Measurements from ENCODE around the gene TSPAN1. TPM values are rescaled to one million over a fixed set of nuclear protein-coding genes. Genes with fewer than 3 reads are reported as not detected.
"Not testable (repeated sequence)": the region's sequence is repeated elsewhere in the genome, so short reads cannot be mapped to it uniquely, and the experiment has no call there.

The TSPAN1 gene
- total RNA-seq, 1 experiment from 2014 or later, result 26.1 TPM

DNA sequence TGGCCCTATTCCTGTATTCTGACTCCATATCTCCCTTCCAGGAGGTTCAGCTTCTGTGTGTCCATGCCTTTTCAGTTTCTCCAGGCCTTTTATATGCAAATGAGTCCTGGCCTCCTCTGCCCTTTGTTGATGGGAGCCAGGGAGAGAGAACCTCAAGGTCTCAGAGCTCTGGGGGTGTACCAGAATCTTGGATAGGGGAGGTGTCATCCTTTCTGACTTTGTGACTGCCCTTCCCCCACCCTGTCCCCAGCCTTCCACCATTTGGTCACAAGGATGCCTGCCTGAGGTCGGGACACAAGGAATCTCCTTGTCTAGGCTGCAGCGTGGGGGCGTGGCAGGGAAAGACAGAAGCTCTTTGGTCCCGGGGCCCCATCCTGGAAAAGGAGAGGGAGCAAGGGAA lies 46.9 kb downstream of the TSPAN1 start:
- in situ Hi-C loops (cut with HindIII; ENCODE audit: low pct_unique_long_range_greater_than_20kb, low sequenced_read_pairs) (no loop called here), intact Hi-C loops (cut with micrococcal nuclease; ENCODE audit: unreplicated experiment) (loop anchor here (2.0 kb wide), 2 partner anchors 39 to 185 kb away; no protein-coding TSS in a partner anchor)
- Histone ChIP-seq H3K27ac (ENCODE audit: low read length) (no peak overlapping the region), H3K36me3 (ENCODE audit: control insufficient read depth, insufficient read depth, low read length) (no peaks in the 10 kb centered on the region), H3K27me3 (ENCODE audit: control insufficient read depth, insufficient read depth, low read length) (no peaks in the 10 kb centered on the region), H3K9me3 (ENCODE audit: control insufficient read depth, insufficient read depth, low read depth, low read length) (no peaks in the 10 kb centered on the region), H3K4me1 (ENCODE audit: control insufficient read depth, insufficient read depth, low read length) (peaks cover 7% of the 10 kb centered on the region; the same call in 1 of the 2 replicates), H3K4me3 (ENCODE audit: low read depth in 2 of 2, low read length in 2 of 2) (no peak overlapping the region)
- DNase-seq (ENCODE audit: low read depth, low spot score), result no peak
- ChIA-PET POLR2A (interaction anchor here (0.6 kb wide), 1 partner anchor 10 kb away, joined by 4 read pairs; no protein-coding TSS in a partner anchor), CTCF (interaction anchor here (0.6 kb wide), 1 partner anchor 8 kb away, joined by 4 read pairs; no protein-coding TSS in a partner anchor)
- ATAC-seq, result no peak
- BruUV-seq (replicated peaks), result no TSS peak
- TF ChIP-seq POLR2AphosphoS5 (IDR thresholded peaks at IDR 0.05; ENCODE audit: low read depth, low read length) (no peak), SIN3A (IDR thresholded peaks at IDR 0.05; ENCODE audit: borderline replicate concordance, insufficient read depth, low read depth, low read length) (no peak), REST (IDR thresholded peaks at IDR 0.05; ENCODE audit: insufficient read depth in 1 of 2, low read depth in 2 of 2, low read length in 1 of 2) (no peak)

DNA sequence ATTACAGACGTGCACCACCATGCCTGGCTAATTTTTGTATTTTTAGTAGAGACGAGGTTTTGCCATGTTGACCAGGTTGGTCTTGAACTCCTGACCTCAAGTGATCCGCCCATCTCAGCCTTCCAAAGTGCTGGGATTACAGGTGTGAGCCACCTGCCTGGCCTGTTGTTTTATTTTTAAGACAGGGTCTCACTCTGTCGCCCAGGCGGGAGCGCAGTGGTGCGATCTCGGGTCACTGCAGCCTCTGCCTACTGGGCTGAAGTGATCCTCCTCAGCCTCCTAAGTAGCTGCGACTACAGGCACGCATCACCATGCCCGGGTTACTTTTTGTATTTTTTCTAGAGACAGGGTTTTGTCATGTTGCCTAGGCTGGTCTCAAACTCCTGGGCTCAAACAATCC lies 48.2 kb downstream of the TSPAN1 start:
- CTCF ChIA-PET, result interaction anchor here (0.5 to 1.5 kb wide), 15 partner anchors 9 to 376 kb away, joined by 3 to 17 read pairs (median 5); partner anchors contain the start of gene RAD54L
- H3K36me3 ChIP-seq (ENCODE audit: control insufficient read depth, insufficient read depth, low read length); H3K27me3 ChIP-seq (ENCODE audit: control insufficient read depth, insufficient read depth, low read length); DNase-seq (ENCODE audit: low read depth, low spot score); H3K27ac ChIP-seq (ENCODE audit: low read length); in situ Hi-C loops (cut with HindIII; ENCODE audit: low pct_unique_long_range_greater_than_20kb, low sequenced_read_pairs); BruUV-seq (replicated peaks); POLR2A ChIA-PET; H3K4me3 ChIP-seq (ENCODE audit: low read depth in 2 of 2, low read length in 2 of 2); H3K4me1 ChIP-seq (ENCODE audit: control insufficient read depth, insufficient read depth, low read length); H3K9me3 ChIP-seq (ENCODE audit: control insufficient read depth, insufficient read depth, low read depth, low read length): not testable (repeated sequence)
- intact Hi-C loops (cut with micrococcal nuclease; ENCODE audit: unreplicated experiment), result loop anchor here (2.0 kb wide), 2 partner anchors 40 to 186 kb away; no protein-coding TSS in a partner anchor
- 0 out of 2 replicates have a peak, but pooled peaks have one; percentile 6 for ATAC-seq

- no TSS peak for BruUV-seq (replicated peaks)
- DNase-seq (ENCODE audit: low read depth, low spot score), result peak; percentile 86
- H3K9me3 ChIP-seq (ENCODE audit: control insufficient read depth, insufficient read depth, low read depth, low read length), result no peaks in the 10 kb centered on the region
- peak; percentile 98 for TF ChIP-seq CTCF (IDR thresholded peaks at IDR 0.05)
- no peak for TF ChIP-seq POLR2AphosphoS5 (IDR thresholded peaks at IDR 0.05; ENCODE audit: low read depth, low read length)
- no peak for TF ChIP-seq REST (IDR thresholded peaks at IDR 0.05; ENCODE audit: insufficient read depth in 1 of 2, low read depth in 2 of 2, low read length in 1 of 2)
- no peak for TF ChIP-seq TCF7L2 (IDR thresholded peaks at IDR 0.05; ENCODE audit: low read depth, low read length)
- in situ Hi-C loops (cut with HindIII; ENCODE audit: low pct_unique_long_range_greater_than_20kb, low sequenced_read_pairs), result no loop called here
- CTCF ChIA-PET, result interaction anchor here (0.5 to 1.5 kb wide), 19 partner anchors 9 to 375 kb away, joined by 3 to 17 read pairs (median 4); partner anchors contain the start of gene RAD54L
- H3K27ac ChIP-seq (ENCODE audit: low read length), result peak overlapping the region; percentile 26; the same call in 1 of the 2 replicates
- no peaks in the 10 kb centered on the region for H3K27me3 ChIP-seq (ENCODE audit: control insufficient read depth, insufficient read depth, low read length)
- H3K4me1 ChIP-seq (ENCODE audit: control insufficient read depth, insufficient read depth, low read length), result peaks cover 7% of the 10 kb centered on the region; the same call in 1 of the 2 replicates
- H3K4me3 ChIP-seq (ENCODE audit: low read depth in 2 of 2, low read length in 2 of 2), result no peak overlapping the region
- POLR2A ChIA-PET, result interaction anchor here (0.5 to 0.7 kb wide), 5 partner anchors 11 to 509 kb away, joined by 5 to 21 read pairs (median 10); no protein-coding TSS in a partner anchor
- ATAC-seq, result peak; percentile 96
- intact Hi-C loops (cut with micrococcal nuclease; ENCODE audit: unreplicated experiment), result loop anchor here (2.0 kb wide), 2 partner anchors 41 to 187 kb away; no protein-coding TSS in a partner anchor
- no peaks in the 10 kb centered on the region for H3K36me3 ChIP-seq (ENCODE audit: control insufficient read depth, insufficient read depth, low read length)
Measured at GRCh38 chr1:46223472-46223943, 48.6 kb downstream of the TSPAN1 start.
